Esophagus squamous epithelium (tissue), 4 donors: ENCODE data around the gene RHOXF2.

Experiments
- CTCF ChIP-seq, 6 experiments: fragments of 450-650 bp in 4 of 6; fragments of 200-600 bp in 2 of 6; sonication (generic) in 2 of 6; IDR thresholded peaks; one replicate each; pipeline ENCODE4 v1.5.1; 2016 to 2019; ENCODE audit warnings: antibody characterized with exemption in 6 of 6, mild to moderate bottlenecking in 4 of 6, moderate library complexity in 4 of 6
- POLR2A ChIP-seq, 4 donors: fragments of 450-650 bp; IDR thresholded peaks; one replicate each; pipeline ENCODE4 v1.6.1; 2017; ENCODE audit warnings: antibody characterized with exemption in 4 of 4, mild to moderate bottlenecking in 4 of 4, moderate library complexity in 3 of 4

DNA sequence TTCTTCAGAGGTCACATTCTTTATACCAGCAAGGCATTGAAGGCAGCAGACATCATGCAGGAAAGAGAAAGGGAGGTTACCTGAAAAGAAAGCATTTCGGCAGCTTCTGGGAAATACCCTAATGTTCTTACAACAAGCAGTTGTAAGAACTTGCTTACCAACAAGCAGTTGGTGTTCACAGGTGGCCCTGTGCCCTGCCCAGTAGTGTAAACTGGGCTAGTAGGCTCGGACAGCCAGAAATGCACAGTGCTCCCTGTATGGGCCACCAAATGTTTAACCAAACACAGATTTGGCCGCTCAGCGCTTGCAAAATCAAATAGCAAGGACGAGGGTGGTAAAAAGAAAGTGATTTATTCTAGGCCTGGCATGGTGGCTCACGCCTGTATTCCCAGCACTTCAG is 22.3 kb upstream of the RHOXF2 start:
- no peak for TF ChIP-seq POLR2A (IDR thresholded peaks at IDR 0.05)
- no peak for TF ChIP-seq CTCF (IDR thresholded peaks at IDR 0.05)
